Activated CD8-positive, alpha-beta T cell treated with anti-CD3 and anti-CD28 coated beads for 36 hours (primary cell): ENCODE data around the gene DHX57. TPM values are rescaled to one million over a fixed set of nuclear protein-coding genes. Genes with fewer than 3 reads are reported as not detected.
"Not testable (repeated sequence)": the region's sequence is repeated elsewhere in the genome, so short reads cannot be mapped to it uniquely, and the experiment has no call there.

Experiments used
- ATAC-seq: fragments of 200-7000 bp; cut with Tn5 transposase; one replicate; pipeline ENCODE4 v1.10.0; 2021; ENCODE audit warnings: mild to moderate bottlenecking, moderate library complexity
- CTCF ChIA-PET: fragments of 350-600 bp; sonication (Branson Sonifier 250); formaldehyde crosslinking; loops from one replicate; lab custom pipeline; 2021; ENCODE audit warnings: antibody characterized with exemption; lab: Charles Lee
- POLR2A ChIA-PET: fragments of 350-600 bp; sonication (Branson Sonifier 250); formaldehyde crosslinking; loops from one replicate; lab custom pipeline; 2021; ENCODE audit warnings: antibody characterized with exemption; lab: Charles Lee
- DNase-seq: peaks from one replicate; pipeline ENCODE4 v3.0.0-alpha.2; 2020
- H3K27ac Mint-ChIP-seq: one replicate; pipeline ENCODE4 v1.8.0; 2021; ENCODE audit warnings: mild to moderate bottlenecking, mixed read lengths
- H3K27me3 Mint-ChIP-seq: one replicate; pipeline ENCODE4 v1.8.0; 2021; ENCODE audit warnings: mixed read lengths
- H3K36me3 Mint-ChIP-seq: one replicate; pipeline ENCODE4 v1.8.0; 2021; ENCODE audit warnings: low read depth, mixed read lengths
- H3K4me1 Mint-ChIP-seq: one replicate; pipeline ENCODE4 v1.8.0; 2021; ENCODE audit warnings: low read depth, mixed read lengths
- H3K4me3 Mint-ChIP-seq: one replicate; pipeline ENCODE4 v1.8.0; 2021; ENCODE audit warnings: mild to moderate bottlenecking, moderate library complexity, mixed read lengths
- H3K9me3 Mint-ChIP-seq: one replicate; pipeline ENCODE4 v1.8.0; 2021; ENCODE audit warnings: mixed read lengths
- intact Hi-C: fragments of 100-400 bp; cut with micrococcal nuclease; formaldehyde crosslinking; loops from one replicate; pipeline ENCODE4 v1.10.0; 2022
- total RNA-seq, 2 experiments: library from RNA; stranded (reverse); gene quantifications; one replicate each; pipeline ENCODE4 v1.2.3, GENCODE V29; 2021
- TF ChIP-seq, protein P1 (sequence below): fragments of 200-600 bp; IDR thresholded peaks from one replicate; pipeline ENCODE4 v1.8.0; 2022; ENCODE audit warnings: antibody characterized with exemption, mild to moderate bottlenecking

The DHX57 gene
- total RNA-seq, 2 experiments from 2014 or later: 12.9 to 15.2 TPM

DNA sequence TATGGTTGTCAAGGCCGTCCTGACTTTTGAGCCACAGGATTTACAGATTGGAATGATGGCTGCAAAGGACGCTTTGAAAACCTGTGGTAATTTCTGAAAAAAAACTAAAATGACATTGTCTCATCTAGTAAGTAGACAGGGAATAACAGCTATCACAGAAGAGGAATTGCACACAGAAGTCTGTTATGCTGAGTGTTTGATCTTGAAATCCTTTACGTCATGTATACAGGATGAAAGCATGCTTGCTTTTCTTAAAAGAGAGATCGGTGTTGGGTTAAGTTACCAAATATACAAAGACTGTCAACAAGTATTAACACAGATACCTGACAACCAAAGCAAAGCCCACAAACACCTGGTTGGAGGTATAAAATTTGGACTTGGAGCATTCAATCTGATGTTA is 112.0 kb downstream of the DHX57 start:
- Mint-ChIP-seq H3K9me3 (no peaks in the 10 kb centered on the region), H3K27ac (no peak overlapping the region), H3K36me3 (no peaks in the 10 kb centered on the region), H3K27me3 (no peaks in the 10 kb centered on the region), H3K4me1 (peaks cover 2% of the 10 kb centered on the region), H3K4me3 (no peak overlapping the region)
- no peak for DNase-seq
- no peak for ATAC-seq
- intact Hi-C loops: no loop called here
- ChIA-PET CTCF (no interaction called here), POLR2A (interaction anchor here (8.2 kb wide), 1 partner anchor 12 kb away, joined by 62 read pairs; the partner anchor contains the start of gene SRSF7)
- TF ChIP-seq, protein P1, sequence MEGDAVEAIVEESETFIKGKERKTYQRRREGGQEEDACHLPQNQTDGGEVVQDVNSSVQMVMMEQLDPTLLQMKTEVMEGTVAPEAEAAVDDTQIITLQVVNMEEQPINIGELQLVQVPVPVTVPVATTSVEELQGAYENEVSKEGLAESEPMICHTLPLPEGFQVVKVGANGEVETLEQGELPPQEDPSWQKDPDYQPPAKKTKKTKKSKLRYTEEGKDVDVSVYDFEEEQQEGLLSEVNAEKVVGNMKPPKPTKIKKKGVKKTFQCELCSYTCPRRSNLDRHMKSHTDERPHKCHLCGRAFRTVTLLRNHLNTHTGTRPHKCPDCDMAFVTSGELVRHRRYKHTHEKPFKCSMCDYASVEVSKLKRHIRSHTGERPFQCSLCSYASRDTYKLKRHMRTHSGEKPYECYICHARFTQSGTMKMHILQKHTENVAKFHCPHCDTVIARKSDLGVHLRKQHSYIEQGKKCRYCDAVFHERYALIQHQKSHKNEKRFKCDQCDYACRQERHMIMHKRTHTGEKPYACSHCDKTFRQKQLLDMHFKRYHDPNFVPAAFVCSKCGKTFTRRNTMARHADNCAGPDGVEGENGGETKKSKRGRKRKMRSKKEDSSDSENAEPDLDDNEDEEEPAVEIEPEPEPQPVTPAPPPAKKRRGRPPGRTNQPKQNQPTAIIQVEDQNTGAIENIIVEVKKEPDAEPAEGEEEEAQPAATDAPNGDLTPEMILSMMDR: no peak

DNA sequence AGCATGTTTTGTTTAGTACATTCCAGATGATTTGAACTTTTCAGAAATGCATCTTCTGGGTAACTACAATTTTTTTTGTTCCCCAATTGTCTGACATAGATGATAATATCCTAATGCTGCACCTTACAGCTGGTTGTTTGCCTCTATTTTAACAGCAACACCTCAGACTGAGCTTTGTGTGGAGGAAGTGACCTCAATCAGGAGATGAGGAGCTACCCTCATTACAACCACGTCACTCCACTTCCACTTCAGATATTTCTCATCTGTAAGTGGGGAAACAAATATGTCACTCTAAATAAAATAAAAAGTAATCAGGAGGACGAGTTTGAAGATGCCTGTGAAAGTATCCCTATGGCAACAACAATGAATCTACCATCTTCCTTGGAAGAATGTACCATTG is 112.5 kb downstream of the DHX57 start:
- Mint-ChIP-seq H3K4me1 (peaks cover 2% of the 10 kb centered on the region), H3K9me3 (no peaks in the 10 kb centered on the region), H3K27me3 (no peaks in the 10 kb centered on the region), H3K36me3 (no peaks in the 10 kb centered on the region), H3K27ac (no peak overlapping the region), H3K4me3 (no peak overlapping the region)
- ChIA-PET POLR2A (interaction anchor here (8.2 kb wide), 1 partner anchor 12 kb away, joined by 62 read pairs; the partner anchor contains the start of gene SRSF7), CTCF (no interaction called here)
- ATAC-seq (peak; percentile 72), DNase-seq (no peak)
- intact Hi-C loops: no loop called here
- TF ChIP-seq, protein P1: no peak

DNA sequence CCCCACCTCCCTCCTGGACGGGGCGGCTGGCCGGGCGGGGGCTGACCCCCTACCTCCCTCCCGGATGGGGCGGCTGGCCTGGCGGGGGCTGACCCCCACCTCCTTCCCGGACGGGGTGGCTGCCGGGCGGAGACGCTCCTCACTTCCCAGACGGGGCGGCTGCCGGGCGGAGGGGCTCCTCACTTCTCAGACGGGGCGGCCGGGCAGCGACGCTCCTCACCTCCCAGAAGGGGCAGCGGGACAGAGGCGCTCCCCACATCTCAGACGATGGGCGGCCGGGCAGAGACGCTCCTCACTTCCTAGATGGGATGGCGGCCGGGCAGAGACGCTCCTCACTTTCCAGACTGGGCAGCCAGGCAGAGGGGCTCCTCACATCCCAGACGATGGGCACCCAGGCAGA is 119.8 kb downstream of the DHX57 start:
- CTCF ChIA-PET, intact Hi-C loops, H3K36me3 Mint-ChIP-seq, H3K4me3 Mint-ChIP-seq, DNase-seq, H3K27me3 Mint-ChIP-seq, POLR2A ChIA-PET, H3K27ac Mint-ChIP-seq, ATAC-seq, H3K9me3 Mint-ChIP-seq: not testable (repeated sequence)
- H3K4me1 Mint-ChIP-seq: peaks cover 12% of the 10 kb centered on the region

GRCh38 chr2:38754506-38754905 is 121.2 kb downstream of the DHX57 start:
- peaks cover 17% of the 10 kb centered on the region for H3K36me3 Mint-ChIP-seq

DNA sequence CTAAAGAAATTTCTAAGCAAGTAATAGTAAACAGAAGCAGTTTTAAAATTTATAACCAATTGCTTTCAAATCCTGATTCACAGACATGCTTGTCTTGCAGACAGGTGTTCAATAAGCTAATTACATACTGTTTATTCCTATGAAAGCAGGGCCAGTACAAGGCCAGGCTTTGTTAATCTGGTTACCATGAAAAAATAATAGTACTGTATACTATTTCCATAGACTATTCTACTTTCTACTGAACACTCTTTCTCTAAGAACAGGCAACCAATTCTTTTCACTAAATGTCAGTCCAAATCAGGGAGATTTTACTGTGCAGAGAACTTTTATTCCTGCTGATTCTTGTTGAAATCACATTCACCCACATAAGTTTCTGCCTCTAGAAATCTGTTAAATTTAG is 121.7 kb downstream of the DHX57 start:
- ChIA-PET CTCF (interaction anchor here (0.6 to 1.0 kb wide), 2 partner anchors 10 to 173 kb away, joined by 3 read pairs; no protein-coding TSS in a partner anchor), POLR2A (interaction anchor here (0.6 to 6.6 kb wide), 3 partner anchors 8 to 22 kb away, joined by 4 to 97 read pairs (median 5); no protein-coding TSS in a partner anchor)
- H3K9me3 Mint-ChIP-seq: no peaks in the 10 kb centered on the region
- H3K27me3 Mint-ChIP-seq: peaks cover 3% of the 10 kb centered on the region
- peaks cover 15% of the 10 kb centered on the region for H3K4me1 Mint-ChIP-seq
- ATAC-seq (no peak), DNase-seq (no peak)
- peak overlapping the region; percentile 76 for H3K27ac Mint-ChIP-seq
- H3K36me3 Mint-ChIP-seq: peaks cover 21% of the 10 kb centered on the region
- TF ChIP-seq, protein P1: no peak
- intact Hi-C loops: no loop called here
- H3K4me3 Mint-ChIP-seq: peak overlapping the region; percentile 57

More at GRCh38 chr2:38754506-38754905, 121.2 kb downstream of the DHX57 start:
- peak overlapping the region; percentile 65 for H3K4me3 Mint-ChIP-seq
- H3K27me3 Mint-ChIP-seq: peaks cover 3% of the 10 kb centered on the region
- H3K9me3 Mint-ChIP-seq: no peaks in the 10 kb centered on the region
- peak overlapping the region; percentile 81 for H3K27ac Mint-ChIP-seq
- intact Hi-C loops: no loop called here
- ATAC-seq: no peak
- no peak for DNase-seq
- ChIA-PET CTCF (interaction anchor here (0.6 to 1.0 kb wide), 2 partner anchors 10 to 174 kb away, joined by 3 read pairs; no protein-coding TSS in a partner anchor), POLR2A (interaction anchor here (0.6 to 1.2 kb wide), 2 partner anchors 8 to 21 kb away, joined by 4 to 5 read pairs; no protein-coding TSS in a partner anchor)
- peaks cover 14% of the 10 kb centered on the region for H3K4me1 Mint-ChIP-seq
- TF ChIP-seq, protein P1: no peak
